ENCODE results near the gene MAN2A1.

The MAN2A1 gene

DNA sequence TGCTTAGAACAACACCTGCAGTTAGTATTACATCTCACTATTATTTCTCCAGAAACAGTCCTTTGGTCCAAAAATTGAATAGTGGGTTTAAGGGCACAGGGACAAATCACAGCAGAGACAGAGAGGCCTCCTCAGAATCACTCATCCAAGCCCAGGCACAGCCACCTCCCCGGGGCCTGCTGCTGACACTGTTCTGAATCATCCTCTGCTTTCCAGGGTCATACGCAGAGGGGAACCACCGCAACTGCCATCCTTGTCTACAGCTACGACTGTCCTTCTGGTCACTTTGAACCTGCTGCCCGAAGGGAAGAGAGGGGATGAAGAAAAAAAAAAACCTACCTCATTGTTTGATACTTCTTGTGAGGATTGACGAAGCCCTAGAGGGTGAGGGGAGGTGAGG, 35.3 kb upstream of the MAN2A1 start (continued):
- TF ChIP-seq ZNF837 (tag by site-specific recombination; IDR thresholded peaks at IDR 0.05) (no peak), WT1 (tag by site-specific recombination; IDR thresholded peaks at IDR 0.05) (no peak), ZNF664 (tag by site-specific recombination; IDR thresholded peaks at IDR 0.05) (no peak), ZEB2 (tag by site-specific recombination; IDR thresholded peaks at IDR 0.05) (no peak), ZNF660 (tag by site-specific recombination; IDR thresholded peaks at IDR 0.05) (no peak), ZNF302 (tag by site-specific recombination; IDR thresholded peaks at IDR 0.05; ENCODE audit: low read depth) (no peak), ZNF510 (tag by site-specific recombination; IDR thresholded peaks at IDR 0.05; ENCODE audit: insufficient replicate concordance) (no peak)

- Histone ChIP-seq H3K27ac (ENCODE audit: extremely low read depth, low read depth, low read length) (no peak overlapping the region), H3K36me3 (ENCODE audit: control insufficient read depth in 2 of 2, insufficient read depth in 1 of 2, low read length in 2 of 2) (no peaks in the 10 kb centered on the region), H3K4me3 (ENCODE audit: low read depth, low read length) (no peak overlapping the region), H3K4me1 (ENCODE audit: control insufficient read depth, insufficient read depth, low read length) (no peaks in the 10 kb centered on the region), H3K9me3 (ENCODE audit: control insufficient read depth, insufficient read depth, low read depth, low read length) (no peaks in the 10 kb centered on the region)
- TF ChIP-seq ZSCAN23 (tag by site-specific recombination; IDR thresholded peaks at IDR 0.05): no peak
- no peak for TF ChIP-seq ZFHX2 (tag by site-specific recombination; conservative IDR thresholded peaks at IDR 0.05)
- no peak for TF ChIP-seq ZNF629 (tag by site-specific recombination; IDR thresholded peaks at IDR 0.05)
- TF ChIP-seq, protein P1, sequence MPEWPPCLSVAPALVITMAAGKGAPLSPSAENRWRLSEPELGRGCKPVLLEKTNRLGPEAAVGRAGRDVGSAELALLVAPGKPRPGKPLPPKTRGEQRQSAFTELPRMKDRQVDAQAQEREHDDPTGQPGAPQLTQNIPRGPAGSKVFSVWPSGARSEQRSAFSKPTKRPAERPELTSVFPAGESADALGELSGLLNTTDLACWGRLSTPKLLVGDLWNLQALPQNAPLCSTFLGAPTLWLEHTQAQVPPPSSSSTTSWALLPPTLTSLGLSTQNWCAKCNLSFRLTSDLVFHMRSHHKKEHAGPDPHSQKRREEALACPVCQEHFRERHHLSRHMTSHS (tag by site-specific recombination; IDR thresholded peaks at IDR 0.05): no peak
- no peak for TF ChIP-seq AEBP2 (tag by site-specific recombination; IDR thresholded peaks at IDR 0.05; ENCODE audit: borderline replicate concordance)
- no peak for TF ChIP-seq ZNF23 (tag by site-specific recombination; IDR thresholded peaks at IDR 0.05; ENCODE audit: borderline replicate concordance)
- TF ChIP-seq, protein P2, sequence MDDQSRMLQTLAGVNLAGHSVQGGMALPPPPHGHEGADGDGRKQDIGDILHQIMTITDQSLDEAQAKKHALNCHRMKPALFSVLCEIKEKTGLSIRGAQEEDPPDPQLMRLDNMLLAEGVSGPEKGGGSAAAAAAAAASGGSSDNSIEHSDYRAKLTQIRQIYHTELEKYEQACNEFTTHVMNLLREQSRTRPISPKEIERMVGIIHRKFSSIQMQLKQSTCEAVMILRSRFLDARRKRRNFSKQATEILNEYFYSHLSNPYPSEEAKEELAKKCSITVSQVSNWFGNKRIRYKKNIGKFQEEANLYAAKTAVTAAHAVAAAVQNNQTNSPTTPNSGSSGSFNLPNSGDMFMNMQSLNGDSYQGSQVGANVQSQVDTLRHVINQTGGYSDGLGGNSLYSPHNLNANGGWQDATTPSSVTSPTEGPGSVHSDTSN (CRISPR knock-in tag; IDR thresholded peaks at IDR 0.05): no peak
- TF ChIP-seq ZBTB6 (tag by site-specific recombination; IDR thresholded peaks at IDR 0.05): no peak
- ChIA-PET CTCF (no interaction called here), POLR2A (no interaction called here)
Measured at GRCh38 chr5:109655841-109656240, 33.9 kb upstream of the MAN2A1 start.

DNA sequence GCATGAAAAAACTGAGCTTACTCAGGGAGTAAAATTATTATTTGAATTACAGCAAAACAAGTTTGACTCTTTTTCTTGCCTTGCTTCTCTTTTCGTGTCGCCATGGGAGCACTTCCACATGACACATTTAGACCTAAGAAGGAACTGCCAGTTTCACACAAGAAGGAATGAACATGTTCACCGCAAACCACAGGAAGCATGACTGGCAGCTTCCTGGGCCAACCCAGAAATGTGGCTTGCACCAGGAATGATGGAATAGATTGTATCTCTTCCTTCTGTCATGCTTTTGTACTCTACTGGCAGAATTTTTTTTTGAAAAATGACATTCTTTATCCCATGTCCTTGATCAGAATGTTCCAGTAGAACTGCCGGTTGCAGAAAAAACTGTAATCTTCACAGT, 32.9 kb upstream of the MAN2A1 start:
- Histone ChIP-seq H3K4me3 (ENCODE audit: low read depth, low read length) (no peak overlapping the region), H3K36me3 (ENCODE audit: control insufficient read depth in 2 of 2, insufficient read depth in 1 of 2, low read length in 2 of 2) (no peaks in the 10 kb centered on the region), H3K4me1 (ENCODE audit: control insufficient read depth, insufficient read depth, low read length) (no peaks in the 10 kb centered on the region), H3K27ac (ENCODE audit: extremely low read depth, low read depth, low read length) (no peak overlapping the region), H3K9me3 (ENCODE audit: control insufficient read depth, insufficient read depth, low read depth, low read length) (no peaks in the 10 kb centered on the region)
- POLR2A ChIA-PET: no interaction called here
- TF ChIP-seq ZNF302 (tag by site-specific recombination; IDR thresholded peaks at IDR 0.05; ENCODE audit: low read depth) (no peak), ZBTB1 (tag by site-specific recombination; IDR thresholded peaks at IDR 0.05) (no peak), ZNF677 (tag by site-specific recombination; IDR thresholded peaks at IDR 0.05) (no peak), ZNF629 (tag by site-specific recombination; IDR thresholded peaks at IDR 0.05) (no peak), ZNF654 (tag by site-specific recombination; IDR thresholded peaks at IDR 0.05; ENCODE audit: low read depth) (no peak), HIC1 (tag by site-specific recombination; IDR thresholded peaks at IDR 0.05) (no peak), YY1 (tag by site-specific recombination; IDR thresholded peaks at IDR 0.05) (no peak)
- CTCF ChIA-PET: no interaction called here
